SK-N-MC (cell line): ENCODE results near the gene ARID1B.
A peak's percentile ranks its signal among the peaks of the same experiment; 100 is the strongest.

Source experiments
- DNase-seq: peaks from one replicate; pipeline ENCODE4 v3.0.0-alpha.2; 2011; ENCODE audit warnings: low read depth, low spot score
- H3K27ac ChIP-seq: fragments of 200-600 bp; sonication (generic); 2 replicates; pipeline ENCODE4 v1.5.1; 2016; ENCODE audit warnings: mixed run types
- H3K36me3 ChIP-seq: fragments of 200-600 bp; sonication (generic); 2 replicates; pipeline ENCODE4 v1.6.1; 2017; ENCODE audit warnings: antibody characterized with exemption, low read length, mixed read lengths; ENCODE audit not compliant: insufficient read depth
- H3K4me3 ChIP-seq: fragments of 200-600 bp; sonication (generic); 2 replicates; pipeline ENCODE4 v1.5.1; 2016
- H3K9ac ChIP-seq: fragments of 200-600 bp; sonication (generic); 2 replicates; pipeline ENCODE4 v1.8.0; 2017; ENCODE audit warnings: mixed run types, mixed read lengths; ENCODE audit not compliant: insufficient read length
- H3K9me3 ChIP-seq: fragments of 200-600 bp; sonication (generic); 2 replicates; pipeline ENCODE4 v1.6.1; 2017; ENCODE audit warnings: low read depth, mild to moderate bottlenecking, antibody characterized with exemption, low read length, moderate library complexity, mixed read lengths
- EZH2 ChIP-seq: fragments of 200-600 bp; sonication (generic); IDR thresholded peaks from one replicate; pipeline ENCODE4 v1.6.1; 2017; ENCODE audit warnings: antibody characterized with exemption
- FOXP2 ChIP-seq: optimal IDR thresholded peaks from 2 replicates; pipeline ENCODE3; 2011; ENCODE audit warnings: mild to moderate bottlenecking, moderate library complexity; ENCODE audit not compliant: insufficient read depth; ENCODE audit errors: extremely low read length, control extremely low read depth
- POLR2AphosphoS5 ChIP-seq: IDR thresholded peaks from 2 replicates; pipeline ENCODE4 v1.6.1; 2012; ENCODE audit warnings: mild to moderate bottlenecking, low read depth, low read length, borderline replicate concordance

The ARID1B gene

GRCh38 chr6:156883497-156884252 lies 106.5 kb downstream of the ARID1B start:
- H3K9ac ChIP-seq, result no peak overlapping the region
- DNase-seq, result no peak
- no peak for TF ChIP-seq POLR2AphosphoS5
- TF ChIP-seq FOXP2, result no peak
- TF ChIP-seq EZH2, result no peak

GRCh38 chr6:156884306-156884705 lies 107.1 kb downstream of the ARID1B start:
- H3K9ac ChIP-seq, result no peak overlapping the region
- no peak overlapping the region for H3K4me3 ChIP-seq
- H3K9me3 ChIP-seq, result no peaks in the 10 kb centered on the region
- H3K36me3 ChIP-seq, result no peaks in the 10 kb centered on the region
- no peak for DNase-seq
- no peak for TF ChIP-seq POLR2AphosphoS5
- TF ChIP-seq EZH2, result no peak
- TF ChIP-seq FOXP2, result no peak
- no peak overlapping the region for H3K27ac ChIP-seq

More at GRCh38 chr6:156883497-156884252, 106.5 kb downstream of the ARID1B start:
- Histone ChIP-seq H3K36me3 (no peaks in the 10 kb centered on the region), H3K9me3 (no peaks in the 10 kb centered on the region), H3K27ac (no peak overlapping the region), H3K4me3 (no peak overlapping the region)

- DNase-seq, result no peak
- no peak overlapping the region for H3K27ac ChIP-seq
- no peaks in the 10 kb centered on the region for H3K36me3 ChIP-seq
- no peak for TF ChIP-seq EZH2
- TF ChIP-seq FOXP2, result no peak
- TF ChIP-seq POLR2AphosphoS5, result no peak
- H3K9me3 ChIP-seq, result no peaks in the 10 kb centered on the region
- no peak overlapping the region for H3K9ac ChIP-seq
- H3K4me3 ChIP-seq, result no peak overlapping the region
These were observed 108.4 kb downstream of the ARID1B start for GRCh38 chr6:156885562-156885961.

DNA sequence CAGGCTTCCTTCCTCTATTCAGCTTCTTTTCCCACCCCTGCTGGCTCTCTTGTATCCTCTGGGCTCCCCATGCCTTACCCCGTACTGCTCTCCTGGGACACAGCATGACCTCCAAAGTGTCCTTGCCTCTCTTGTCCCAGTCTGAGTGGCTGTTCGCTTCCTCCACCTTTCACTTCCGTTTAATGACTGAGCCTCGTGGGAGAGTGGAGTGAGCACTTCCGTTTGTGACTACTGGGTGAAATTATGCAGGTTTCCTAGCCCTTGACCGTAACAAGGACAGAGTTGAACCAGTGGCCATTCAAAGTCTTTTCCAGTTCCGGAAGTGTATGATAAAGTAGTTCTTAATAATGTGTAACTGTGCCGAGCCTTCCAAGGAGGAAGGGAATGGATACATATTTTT lies 109.2 kb downstream of the ARID1B start:
- Histone ChIP-seq H3K36me3 (no peaks in the 10 kb centered on the region), H3K4me3 (no peak overlapping the region), H3K9me3 (no peaks in the 10 kb centered on the region), H3K27ac (no peak overlapping the region), H3K9ac (no peak overlapping the region)
- no peak for DNase-seq
- TF ChIP-seq POLR2AphosphoS5 (no peak; the same call in 1 of the 2 replicates), EZH2 (no peak), FOXP2 (no peak)

- H3K9me3 ChIP-seq, result no peaks in the 10 kb centered on the region
- no peak for TF ChIP-seq EZH2
- no peak for TF ChIP-seq POLR2AphosphoS5
- no peak for DNase-seq
- no peaks in the 10 kb centered on the region for H3K36me3 ChIP-seq
- H3K4me3 ChIP-seq, result peak overlapping the region; percentile 3; the same call in 1 of the 2 replicates
- no peak overlapping the region for H3K9ac ChIP-seq
- H3K27ac ChIP-seq, result peak overlapping the region; percentile 59; the same call in 1 of the 2 replicates
These were observed 110.6 kb downstream of the ARID1B start for GRCh38 chr6:156887623-156888269.

DNA sequence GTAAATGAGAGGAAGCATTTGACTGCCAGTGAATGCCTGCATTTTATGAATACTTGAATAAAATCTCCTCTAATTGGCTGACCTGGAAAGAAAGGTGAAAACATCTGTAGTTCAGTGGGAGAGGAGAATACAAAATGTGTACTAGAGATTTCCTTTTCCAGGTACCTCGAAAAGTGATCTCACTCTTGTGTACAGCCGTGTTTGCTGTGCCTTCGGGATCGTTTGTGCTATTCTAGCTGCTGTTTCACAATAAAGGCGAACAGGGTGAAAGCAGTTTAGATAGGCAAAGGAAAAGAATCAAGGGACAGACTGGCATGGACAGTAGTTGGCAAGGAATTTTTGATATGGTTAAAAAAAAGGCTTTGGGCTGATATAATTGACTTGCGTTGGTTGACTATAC lies 112.3 kb downstream of the ARID1B start:
- H3K4me3 ChIP-seq, result no peak overlapping the region
- no peak for DNase-seq
- no peak for TF ChIP-seq FOXP2
- TF ChIP-seq EZH2, result no peak
- TF ChIP-seq POLR2AphosphoS5, result no peak
- no peaks in the 10 kb centered on the region for H3K9me3 ChIP-seq
- H3K9ac ChIP-seq, result no peak overlapping the region
- no peaks in the 10 kb centered on the region for H3K36me3 ChIP-seq
- H3K27ac ChIP-seq, result no peak overlapping the region

- H3K4me3 ChIP-seq, result no peak overlapping the region
- TF ChIP-seq POLR2AphosphoS5, result no peak
- no peak for TF ChIP-seq FOXP2
- no peak for TF ChIP-seq EZH2
- H3K9me3 ChIP-seq, result no peaks in the 10 kb centered on the region
- H3K9ac ChIP-seq, result no peak overlapping the region
- H3K36me3 ChIP-seq, result no peaks in the 10 kb centered on the region
- no peak for DNase-seq
- 0 out of 2 replicates have a peak overlapping the region, but pooled peaks have one; percentile 1 for H3K27ac ChIP-seq
These were observed 112.8 kb downstream of the ARID1B start for GRCh38 chr6:156889986-156890385.

- Histone ChIP-seq H3K9ac (no peak overlapping the region), H3K9me3 (no peaks in the 10 kb centered on the region), H3K27ac (peak overlapping the region; percentile 1; the same call in 1 of the 2 replicates), H3K4me3 (no peak overlapping the region), H3K36me3 (no peaks in the 10 kb centered on the region)
- no peak for TF ChIP-seq EZH2
- no peak for DNase-seq
These were observed 113.6 kb downstream of the ARID1B start for GRCh38 chr6:156890627-156891314.
